Measurements from ENCODE around the gene TRIOBP.

The TRIOBP gene

DNA sequence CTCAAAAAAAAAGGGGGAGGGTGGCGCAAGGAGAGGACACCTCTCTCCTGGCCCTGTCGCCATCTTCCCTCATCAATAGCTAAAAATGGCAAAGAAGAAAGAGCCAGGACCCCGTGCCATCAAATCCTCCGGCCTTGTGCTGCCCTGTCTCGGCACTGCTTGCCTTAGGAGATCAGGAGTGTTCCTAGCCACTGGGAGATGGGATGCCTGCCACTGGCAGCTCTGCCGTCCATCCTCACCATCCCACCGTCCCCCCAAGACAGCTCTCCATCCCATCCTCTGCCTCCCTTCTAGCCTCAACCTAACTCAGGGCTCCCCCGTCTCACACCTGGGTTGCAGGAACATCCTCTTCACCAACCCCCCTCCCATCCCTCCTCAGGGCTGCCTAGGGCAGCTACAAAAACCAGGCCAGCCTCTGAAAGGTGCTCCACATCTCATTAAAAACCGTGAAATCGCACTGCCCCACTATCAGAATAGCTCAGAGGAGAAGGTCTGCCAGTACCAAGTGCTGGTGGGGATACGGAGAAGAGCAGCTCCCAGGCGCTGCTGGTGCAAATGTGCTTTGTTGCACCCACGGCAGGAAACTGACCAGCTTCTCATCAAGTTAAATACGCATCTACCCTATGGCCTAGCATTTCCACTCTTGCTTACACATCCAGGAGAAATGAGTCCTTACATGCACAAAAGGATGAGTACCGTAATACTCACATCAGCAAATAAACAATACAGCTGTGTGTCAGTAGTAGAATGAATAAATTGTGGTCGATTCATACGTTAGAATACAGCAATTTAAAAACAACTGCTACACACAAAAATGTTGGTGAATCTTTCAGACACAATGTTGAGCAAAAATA is 79.2 kb downstream of the TRIOBP start:
- Histone ChIP-seq H3K27me3 (replicated peaks; ENCODE audit: control insufficient read depth, insufficient read depth, low read length) (no peaks in the 10 kb centered on the region), H3K9ac (ENCODE audit: low read length) (peak overlapping the region; percentile 30), H3K36me3 (ENCODE audit: control insufficient read depth, insufficient read depth, low read length, severe bottlenecking) (peaks cover 40% of the 10 kb centered on the region), H3K9me3 (ENCODE audit: control insufficient read depth, low read length) (no peaks in the 10 kb centered on the region), H3K4me3 (ENCODE audit: low read length) (peak overlapping the region; percentile 51), H3K4me1 (ENCODE audit: control insufficient read depth, insufficient read depth, low read length) (peaks cover 30% of the 10 kb centered on the region)
- peak; percentile 42 for DNase-seq (ENCODE audit: low read depth)

DNA sequence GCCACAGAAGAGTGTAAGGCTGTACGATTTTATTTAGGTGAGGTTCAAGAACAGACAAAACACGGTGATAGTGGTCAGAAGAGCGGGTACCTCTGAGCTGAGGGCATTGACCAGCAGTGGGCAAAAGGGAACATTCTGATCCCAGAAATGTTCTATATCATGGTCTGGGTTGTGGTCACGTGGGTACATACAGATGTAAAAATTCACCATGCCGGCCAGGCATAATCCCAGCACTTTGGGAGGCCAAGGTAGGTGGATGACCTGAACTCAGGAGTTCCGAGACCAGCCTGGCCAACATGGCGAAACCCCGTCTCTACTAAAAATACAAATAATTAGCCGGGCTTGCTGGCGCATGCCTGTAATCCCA is 79.8 kb downstream of the TRIOBP start:
- DNase-seq (ENCODE audit: low read depth), result peak; percentile 32
- Histone ChIP-seq H3K9me3 (ENCODE audit: control insufficient read depth, low read length) (no peaks in the 10 kb centered on the region), H3K4me1 (ENCODE audit: control insufficient read depth, insufficient read depth, low read length) (peaks cover 31% of the 10 kb centered on the region), H3K36me3 (ENCODE audit: control insufficient read depth, insufficient read depth, low read length, severe bottlenecking) (peaks cover 35% of the 10 kb centered on the region), H3K27me3 (replicated peaks; ENCODE audit: control insufficient read depth, insufficient read depth, low read length) (no peaks in the 10 kb centered on the region), H3K4me3 (ENCODE audit: low read length) (peak overlapping the region; percentile 51), H3K9ac (ENCODE audit: low read length) (peak overlapping the region; percentile 30)

DNA sequence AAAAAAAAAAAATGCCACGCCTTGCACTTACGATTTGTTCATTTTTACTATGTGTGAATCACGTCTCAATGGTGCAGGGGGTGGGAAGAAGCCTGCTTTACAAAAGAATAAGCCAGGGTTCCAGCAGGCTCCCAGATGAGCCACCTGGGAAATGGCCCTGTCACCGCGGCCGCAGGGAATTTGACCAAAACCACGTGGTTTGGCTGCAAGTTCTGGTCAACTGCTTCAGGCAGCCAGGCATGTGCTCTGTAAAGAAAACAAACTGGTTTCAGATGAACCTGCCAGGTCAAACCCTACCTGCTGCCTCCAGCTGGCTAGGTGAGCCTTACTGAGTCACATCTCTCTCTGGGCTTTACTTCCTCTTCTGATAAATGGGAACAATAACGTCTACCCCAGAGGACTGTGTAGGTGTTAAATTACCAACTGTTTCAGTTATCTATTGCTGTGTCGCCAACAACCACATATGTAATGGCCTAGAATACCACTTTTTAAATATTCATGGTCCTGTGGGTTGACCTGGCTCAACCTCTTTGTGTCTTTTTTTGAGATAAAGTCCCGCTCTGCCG is 80.4 kb downstream of the TRIOBP start:
- Histone ChIP-seq H3K36me3 (ENCODE audit: control insufficient read depth, insufficient read depth, low read length, severe bottlenecking) (peaks cover 29% of the 10 kb centered on the region), H3K4me3 (ENCODE audit: low read length) (no peak overlapping the region), H3K4me1 (ENCODE audit: control insufficient read depth, insufficient read depth, low read length) (peaks cover 37% of the 10 kb centered on the region), H3K9me3 (ENCODE audit: control insufficient read depth, low read length) (no peaks in the 10 kb centered on the region), H3K27me3 (replicated peaks; ENCODE audit: control insufficient read depth, insufficient read depth, low read length) (no peaks in the 10 kb centered on the region), H3K9ac (ENCODE audit: low read length) (no peak overlapping the region)
- peak; percentile 63 for DNase-seq (ENCODE audit: low read depth)

DNA sequence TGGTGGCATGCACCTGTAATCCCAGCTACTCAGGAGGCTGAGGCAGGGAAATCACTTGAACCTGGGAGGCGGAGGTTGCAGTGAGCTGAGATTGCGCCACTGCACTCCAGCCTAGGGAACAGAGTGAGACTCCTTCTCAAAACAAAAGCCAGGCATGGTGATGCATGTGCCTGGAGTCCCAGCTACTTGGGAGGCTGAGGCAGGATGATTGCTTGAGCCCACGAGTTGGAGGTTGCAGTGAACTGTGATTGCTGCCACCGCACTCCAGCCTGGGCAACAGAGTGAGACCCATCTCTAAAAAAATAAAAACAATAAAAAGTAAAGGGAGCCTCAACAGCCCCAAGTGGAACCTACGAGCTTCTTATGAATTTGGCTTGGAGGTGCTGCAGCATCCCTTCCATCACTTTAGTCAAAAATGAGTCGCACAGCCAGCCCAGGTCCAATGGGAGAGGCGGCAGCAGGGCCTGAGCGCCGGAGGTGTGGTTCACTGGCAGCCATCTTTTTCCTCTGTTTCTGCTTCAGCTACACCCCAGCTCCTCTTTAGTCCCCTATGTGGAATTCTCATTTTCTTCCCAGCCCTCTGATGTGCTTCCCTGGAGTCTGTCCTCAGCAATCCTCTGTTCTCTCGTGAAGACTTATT is 81.6 kb downstream of the TRIOBP start:
- Histone ChIP-seq H3K9me3 (ENCODE audit: control insufficient read depth, low read length) (no peaks in the 10 kb centered on the region), H3K4me3 (ENCODE audit: low read length) (no peak overlapping the region), H3K4me1 (ENCODE audit: control insufficient read depth, insufficient read depth, low read length) (peaks cover 40% of the 10 kb centered on the region), H3K9ac (ENCODE audit: low read length) (no peak overlapping the region), H3K27me3 (replicated peaks; ENCODE audit: control insufficient read depth, insufficient read depth, low read length) (no peaks in the 10 kb centered on the region), H3K36me3 (ENCODE audit: control insufficient read depth, insufficient read depth, low read length, severe bottlenecking) (peaks cover 16% of the 10 kb centered on the region)
- no peak for DNase-seq (ENCODE audit: low read depth)

DNA sequence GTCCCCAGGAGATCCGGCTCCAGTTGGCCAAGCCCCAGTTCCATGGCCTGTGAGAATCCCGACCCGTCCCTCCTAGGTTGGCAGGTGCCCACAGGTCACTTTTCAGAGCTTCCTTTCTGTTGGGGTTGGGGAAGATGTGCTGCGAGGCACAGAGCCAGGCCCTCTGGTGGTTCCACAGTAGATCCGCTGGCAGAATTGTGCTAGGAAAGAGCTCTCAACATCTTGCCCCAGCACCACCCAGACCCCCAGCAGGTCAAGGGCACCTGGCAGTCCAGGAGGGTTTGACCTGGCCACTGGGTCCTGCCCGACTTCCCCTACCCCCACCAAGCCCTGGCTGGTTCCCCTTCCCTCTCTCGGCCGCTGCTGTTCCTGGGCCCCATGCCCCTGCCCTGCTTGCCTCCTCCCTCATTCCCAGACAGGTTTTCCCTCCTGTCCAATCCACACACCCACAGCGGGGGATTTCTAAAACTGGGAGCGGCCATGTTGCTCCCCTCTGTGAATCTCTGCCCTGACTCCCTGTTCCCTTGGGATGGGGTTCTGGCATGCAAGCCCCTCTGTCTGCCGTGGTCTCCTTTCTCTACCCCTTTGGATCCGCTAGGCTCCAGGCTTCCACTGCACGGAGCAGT is 84.7 kb downstream of the TRIOBP start:
- Histone ChIP-seq H3K9me3 (ENCODE audit: control insufficient read depth, low read length) (no peaks in the 10 kb centered on the region), H3K9ac (ENCODE audit: low read length) (no peak overlapping the region), H3K36me3 (ENCODE audit: control insufficient read depth, insufficient read depth, low read length, severe bottlenecking) (no peaks in the 10 kb centered on the region), H3K4me3 (ENCODE audit: low read length) (no peak overlapping the region), H3K4me1 (ENCODE audit: control insufficient read depth, insufficient read depth, low read length) (peaks cover 31% of the 10 kb centered on the region), H3K27me3 (replicated peaks; ENCODE audit: control insufficient read depth, insufficient read depth, low read length) (peaks cover 5% of the 10 kb centered on the region)
- no peak for DNase-seq (ENCODE audit: low read depth)

DNA sequence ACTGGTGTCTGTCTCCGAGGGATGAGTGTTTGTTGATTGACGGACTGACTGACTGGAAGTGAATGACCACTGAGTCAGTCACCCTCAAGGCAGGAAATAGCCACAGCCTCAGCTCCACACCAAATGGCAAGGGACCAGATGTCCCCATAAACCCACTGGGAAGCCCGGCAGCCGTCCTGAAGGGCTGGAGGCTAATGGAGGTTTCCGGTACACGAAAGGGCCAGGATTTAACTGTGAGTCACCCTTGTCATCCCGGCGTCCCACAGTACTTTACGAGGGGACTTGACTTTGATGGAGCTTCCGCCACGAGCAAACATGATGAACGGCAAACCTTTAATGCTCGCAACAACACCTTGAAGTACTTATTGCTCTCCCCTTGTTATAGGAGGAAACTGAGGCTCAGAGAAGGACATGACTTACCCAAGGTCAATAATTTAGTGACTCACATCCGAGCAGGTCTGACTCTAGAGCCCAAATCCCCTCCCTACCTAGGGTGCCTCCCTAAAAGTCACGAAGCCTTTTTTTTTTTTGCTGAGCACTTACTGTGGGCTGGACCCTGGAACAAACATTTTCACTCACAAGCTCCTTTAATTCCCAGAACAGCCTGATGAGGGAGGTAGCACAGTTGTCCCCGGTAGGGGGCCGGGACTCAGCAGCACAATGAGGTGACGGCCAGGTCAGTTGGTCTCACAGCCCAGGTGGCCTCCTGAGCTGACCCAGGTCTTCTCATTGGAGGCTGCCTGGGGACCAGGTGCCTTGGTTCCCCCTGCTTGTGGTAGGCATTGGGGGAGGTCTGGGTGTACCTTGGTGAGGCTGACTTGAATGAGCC is 85.7 kb downstream of the TRIOBP start:
- no peak overlapping the region for H3K4me3 ChIP-seq (ENCODE audit: low read length)
- H3K9me3 ChIP-seq (ENCODE audit: control insufficient read depth, low read length), result no peaks in the 10 kb centered on the region
- H3K9ac ChIP-seq (ENCODE audit: low read length), result no peak overlapping the region
- DNase-seq (ENCODE audit: low read depth), result no peak
- H3K27me3 ChIP-seq (replicated peaks; ENCODE audit: control insufficient read depth, insufficient read depth, low read length), result peaks cover 5% of the 10 kb centered on the region
- H3K36me3 ChIP-seq (ENCODE audit: control insufficient read depth, insufficient read depth, low read length, severe bottlenecking), result no peaks in the 10 kb centered on the region
- H3K4me1 ChIP-seq (ENCODE audit: control insufficient read depth, insufficient read depth, low read length), result peaks cover 21% of the 10 kb centered on the region

DNA sequence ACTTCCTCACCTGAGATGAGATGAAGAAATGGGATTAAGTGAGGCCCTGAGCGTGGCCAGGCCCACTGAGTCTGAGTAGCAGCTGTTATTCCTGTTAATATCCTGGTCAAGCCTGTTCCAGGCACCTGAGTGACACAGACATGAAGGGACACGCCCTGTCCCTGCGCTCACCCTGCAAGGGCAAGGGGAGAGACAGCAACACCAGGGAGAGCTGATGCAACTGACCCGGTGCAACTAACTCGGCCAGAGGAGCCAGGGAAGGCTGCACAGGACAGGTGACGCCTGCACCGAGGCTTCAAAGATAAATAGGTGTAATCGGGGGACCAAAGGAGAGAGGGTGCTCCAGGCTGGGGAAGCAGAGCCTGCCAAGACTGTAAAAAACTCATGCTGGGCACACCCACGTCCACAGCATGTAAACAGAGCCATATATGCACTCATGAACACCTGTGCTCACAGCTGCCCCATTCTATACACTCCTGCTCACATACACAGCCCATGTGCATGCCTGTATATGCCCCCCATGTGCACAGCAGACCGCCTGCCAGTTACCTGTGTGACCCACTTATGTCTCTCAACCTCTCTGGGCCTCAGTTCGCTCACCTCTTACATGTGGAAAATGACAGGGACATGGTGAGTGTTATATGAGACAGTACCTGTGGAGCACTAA is 88.1 kb downstream of the TRIOBP start:
- DNase-seq (ENCODE audit: low read depth), result no peak
- H3K36me3 ChIP-seq (ENCODE audit: control insufficient read depth, insufficient read depth, low read length, severe bottlenecking), result no peaks in the 10 kb centered on the region
- H3K9ac ChIP-seq (ENCODE audit: low read length), result no peak overlapping the region
- H3K4me3 ChIP-seq (ENCODE audit: low read length), result no peak overlapping the region
- H3K4me1 ChIP-seq (ENCODE audit: control insufficient read depth, insufficient read depth, low read length), result peaks cover 12% of the 10 kb centered on the region
- no peaks in the 10 kb centered on the region for H3K9me3 ChIP-seq (ENCODE audit: control insufficient read depth, low read length)
- peaks cover 5% of the 10 kb centered on the region for H3K27me3 ChIP-seq (replicated peaks; ENCODE audit: control insufficient read depth, insufficient read depth, low read length)

DNA sequence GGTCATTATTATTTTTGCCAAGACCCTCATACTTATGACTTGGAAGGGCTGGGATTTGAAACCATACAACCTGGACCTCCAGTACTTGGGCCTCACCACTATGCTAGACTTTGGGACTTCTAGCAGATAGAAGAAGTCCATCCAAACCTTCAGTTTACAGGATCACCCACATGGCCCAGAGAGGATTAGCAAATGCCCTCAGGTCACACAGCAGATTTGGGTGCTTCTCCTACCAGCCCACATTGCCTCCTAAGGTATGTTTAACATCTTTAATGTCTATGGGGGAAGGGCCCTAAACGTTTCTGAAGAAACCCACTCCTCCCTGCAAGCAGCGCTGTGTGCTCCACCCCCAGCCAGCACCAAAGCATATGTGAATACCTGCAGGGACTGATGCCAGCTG is 93.4 kb downstream of the TRIOBP start:
- Histone ChIP-seq H3K9me3 (ENCODE audit: control insufficient read depth, low read length) (no peaks in the 10 kb centered on the region), H3K4me1 (ENCODE audit: control insufficient read depth, insufficient read depth, low read length) (no peaks in the 10 kb centered on the region), H3K27me3 (replicated peaks; ENCODE audit: control insufficient read depth, insufficient read depth, low read length) (peaks cover 2% of the 10 kb centered on the region), H3K4me3 (ENCODE audit: low read length) (no peak overlapping the region), H3K9ac (ENCODE audit: low read length) (no peak overlapping the region), H3K36me3 (ENCODE audit: control insufficient read depth, insufficient read depth, low read length, severe bottlenecking) (no peaks in the 10 kb centered on the region)
- no peak for DNase-seq (ENCODE audit: low read depth)

DNA sequence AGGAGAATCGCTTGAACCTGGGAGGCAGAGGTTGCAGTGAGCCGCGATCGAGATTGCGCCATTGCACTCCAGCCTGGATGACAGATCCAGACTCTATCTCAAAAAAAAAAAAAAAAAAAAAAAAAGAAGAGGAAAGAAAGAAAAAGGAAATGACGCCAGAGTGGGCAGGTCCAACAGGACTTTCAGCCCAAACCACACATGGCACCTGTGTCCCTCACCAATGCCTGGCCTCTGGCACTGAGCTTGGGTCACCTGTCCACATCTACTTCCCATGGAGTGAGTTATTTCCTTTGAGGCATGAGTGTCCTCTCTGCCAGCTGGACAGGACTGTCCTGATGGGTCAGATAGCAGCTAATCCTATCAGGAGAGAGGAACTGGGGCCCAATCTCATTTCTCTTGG is 95.6 kb downstream of the TRIOBP start:
- Histone ChIP-seq H3K4me3 (ENCODE audit: low read length) (no peak overlapping the region), H3K9me3 (ENCODE audit: control insufficient read depth, low read length) (no peaks in the 10 kb centered on the region), H3K36me3 (ENCODE audit: control insufficient read depth, insufficient read depth, low read length, severe bottlenecking) (no peaks in the 10 kb centered on the region), H3K27me3 (replicated peaks; ENCODE audit: control insufficient read depth, insufficient read depth, low read length) (no peaks in the 10 kb centered on the region), H3K4me1 (ENCODE audit: control insufficient read depth, insufficient read depth, low read length) (no peaks in the 10 kb centered on the region), H3K9ac (ENCODE audit: low read length) (no peak overlapping the region)
- no peak for DNase-seq (ENCODE audit: low read depth)

DNA sequence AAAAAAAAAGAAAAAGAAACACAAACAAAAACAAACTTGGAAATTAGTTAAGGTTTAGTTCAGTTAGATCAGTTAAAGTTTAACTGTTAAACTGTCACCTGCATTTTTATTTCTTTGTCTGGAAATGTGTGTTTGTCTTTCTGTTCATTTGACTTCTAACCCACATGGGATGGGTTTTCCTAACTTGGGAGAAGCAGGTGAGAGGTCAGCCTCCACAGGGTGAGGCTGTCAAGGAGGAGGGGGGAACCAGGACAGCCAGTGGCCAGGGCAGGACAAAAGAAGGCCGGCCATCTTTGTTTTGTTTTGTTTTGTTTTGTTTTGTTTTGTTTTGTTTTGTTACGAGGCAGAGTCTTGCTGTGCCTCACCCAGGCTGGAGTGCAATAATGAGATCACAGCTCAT is 97.5 kb downstream of the TRIOBP start:
- no peaks in the 10 kb centered on the region for H3K9me3 ChIP-seq (ENCODE audit: control insufficient read depth, low read length)
- no peaks in the 10 kb centered on the region for H3K36me3 ChIP-seq (ENCODE audit: control insufficient read depth, insufficient read depth, low read length, severe bottlenecking)
- H3K4me1 ChIP-seq (ENCODE audit: control insufficient read depth, insufficient read depth, low read length), result no peaks in the 10 kb centered on the region
- no peak overlapping the region for H3K9ac ChIP-seq (ENCODE audit: low read length)
- H3K4me3 ChIP-seq (ENCODE audit: low read length), result no peak overlapping the region
- H3K27me3 ChIP-seq (replicated peaks; ENCODE audit: control insufficient read depth, insufficient read depth, low read length), result no peaks in the 10 kb centered on the region
- no peak for DNase-seq (ENCODE audit: low read depth)
